Right atrium auricular region (tissue), 2 donors: ENCODE measurements around the gene ACVR1B. TPM values are rescaled to one million over a fixed set of nuclear protein-coding genes. Genes with fewer than 3 reads are reported as not detected.
A peak's percentile ranks its signal among the peaks of the same experiment; 100 is the strongest.

ENCODE experiments used
- DNase-seq: peaks from one replicate; pipeline ENCODE4 v3.0.0-alpha.2; 2019; ENCODE audit warnings: low spot score
- H3K27ac ChIP-seq, 2 donors: fragments of 200-600 bp; sonication (generic); 1 replicate in 1 of 2; 2 replicates in 1 of 2; pipeline ENCODE4 v1.5.1; 2016 to 2019
- H3K27me3 ChIP-seq, 2 donors: fragments of 200-600 bp; sonication (generic); one replicate each; pipeline versions ENCODE4 v1.5.1 to v1.6.0; 2017 to 2019
- H3K36me3 ChIP-seq: fragments of 200-600 bp; sonication (generic); one replicate; pipeline ENCODE4 v1.5.1; 2016
- H3K4me1 ChIP-seq, 2 donors: fragments of 200-600 bp; sonication (generic); one replicate each; pipeline versions ENCODE4 v1.5.1 to v1.6.0; 2017 to 2019
- H3K4me3 ChIP-seq, 2 donors: fragments of 200-600 bp; sonication (generic); 1 replicate in 1 of 2; 2 replicates in 1 of 2; pipeline ENCODE4 v1.5.1; 2017 to 2019; ENCODE audit warnings: mild to moderate bottlenecking in 1 of 2, moderate library complexity in 1 of 2
- H3K9me3 ChIP-seq, 2 donors: fragments of 200-600 bp; sonication (generic); one replicate each; pipeline ENCODE4 v1.5.1; 2019
- total RNA-seq, 2 donors: library from RNA; depleted of rRNA; stranded (reverse); fragments of >200 nt; gene quantifications; one replicate each; pipeline ENCODE4 v1.1.0, GENCODE V29; 2016
- TF ChIP-seq, protein P1 (sequence below), 2 donors: fragments of 200-600 bp; sonication (generic); IDR thresholded peaks; one replicate each; pipeline ENCODE4 v1.5.1; 2019; ENCODE audit warnings: antibody characterized with exemption in 2 of 2

The ACVR1B gene
- total RNA-seq, 2 donors from 2014 or later: 8.2 to 12.5 TPM

GRCh38 chr12:52015532-52016041 is 64.1 kb downstream of the ACVR1B start:
- peaks cover 0 to 13% of the 10 kb centered on the region in 2 donors for H3K4me1 ChIP-seq
- peaks cover 25% of the 10 kb centered on the region for H3K36me3 ChIP-seq
- no peak overlapping the region for H3K27ac ChIP-seq
- TF ChIP-seq, protein P1, sequence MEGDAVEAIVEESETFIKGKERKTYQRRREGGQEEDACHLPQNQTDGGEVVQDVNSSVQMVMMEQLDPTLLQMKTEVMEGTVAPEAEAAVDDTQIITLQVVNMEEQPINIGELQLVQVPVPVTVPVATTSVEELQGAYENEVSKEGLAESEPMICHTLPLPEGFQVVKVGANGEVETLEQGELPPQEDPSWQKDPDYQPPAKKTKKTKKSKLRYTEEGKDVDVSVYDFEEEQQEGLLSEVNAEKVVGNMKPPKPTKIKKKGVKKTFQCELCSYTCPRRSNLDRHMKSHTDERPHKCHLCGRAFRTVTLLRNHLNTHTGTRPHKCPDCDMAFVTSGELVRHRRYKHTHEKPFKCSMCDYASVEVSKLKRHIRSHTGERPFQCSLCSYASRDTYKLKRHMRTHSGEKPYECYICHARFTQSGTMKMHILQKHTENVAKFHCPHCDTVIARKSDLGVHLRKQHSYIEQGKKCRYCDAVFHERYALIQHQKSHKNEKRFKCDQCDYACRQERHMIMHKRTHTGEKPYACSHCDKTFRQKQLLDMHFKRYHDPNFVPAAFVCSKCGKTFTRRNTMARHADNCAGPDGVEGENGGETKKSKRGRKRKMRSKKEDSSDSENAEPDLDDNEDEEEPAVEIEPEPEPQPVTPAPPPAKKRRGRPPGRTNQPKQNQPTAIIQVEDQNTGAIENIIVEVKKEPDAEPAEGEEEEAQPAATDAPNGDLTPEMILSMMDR (IDR thresholded peaks at IDR 0.05): no peak
- no peak for DNase-seq
- H3K9me3 ChIP-seq: no peaks in the 10 kb centered on the region
- no peak overlapping the region for H3K4me3 ChIP-seq
- no peaks in the 10 kb centered on the region for H3K27me3 ChIP-seq

GRCh38 chr12:52018433-52019112 is 67.1 kb downstream of the ACVR1B start:
- TF ChIP-seq, protein P1 (IDR thresholded peaks at IDR 0.05): no peak
- Histone ChIP-seq H3K27ac (no peak overlapping the region), H3K27me3 (no peaks in the 10 kb centered on the region), H3K36me3 (peaks cover 9% of the 10 kb centered on the region), H3K4me3 (no peak overlapping the region), H3K9me3 (no peaks in the 10 kb centered on the region), H3K4me1 (peaks cover 0 to 16% of the 10 kb centered on the region in 2 donors)
- no peak for DNase-seq

GRCh38 chr12:52019113-52019770 is 67.7 kb downstream of the ACVR1B start:
- H3K27me3 ChIP-seq: no peaks in the 10 kb centered on the region
- no peak overlapping the region for H3K4me3 ChIP-seq
- H3K27ac ChIP-seq: no peak overlapping the region
- peaks cover 0 to 21% of the 10 kb centered on the region in 2 donors for H3K4me1 ChIP-seq
- H3K36me3 ChIP-seq: peaks cover 2% of the 10 kb centered on the region
- TF ChIP-seq, protein P1 (IDR thresholded peaks at IDR 0.05): no peak
- H3K9me3 ChIP-seq: no peaks in the 10 kb centered on the region
- no peak for DNase-seq

- TF ChIP-seq, protein P1 (IDR thresholded peaks at IDR 0.05): peak; percentile 50 to 80
Measured at GRCh38 chr12:52020539-52021336, 69.2 kb downstream of the ACVR1B start.

DNA sequence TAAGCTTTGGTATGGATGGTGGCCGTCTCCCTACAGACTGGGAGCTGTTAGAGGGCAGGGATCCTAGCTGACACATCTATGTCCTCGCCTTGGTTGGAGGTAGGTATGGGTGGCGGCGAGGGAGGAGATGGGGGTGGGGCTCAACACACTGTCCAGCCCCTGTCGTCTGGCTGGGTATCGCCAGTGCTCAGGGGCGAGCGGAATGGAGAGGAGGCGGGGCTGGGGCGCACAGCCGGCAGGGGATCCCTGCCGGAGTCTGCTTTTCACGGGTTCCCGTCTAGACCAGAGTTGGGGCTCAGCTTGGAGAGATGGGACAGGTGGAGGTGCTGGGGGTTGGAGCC is 71.3 kb downstream of the ACVR1B start:
- peak overlapping the region; percentile 47 to 58 for H3K4me3 ChIP-seq
- peaks cover 0 to 53% of the 10 kb centered on the region in 2 donors for H3K4me1 ChIP-seq
- no peaks in the 10 kb centered on the region for H3K27me3 ChIP-seq
- TF ChIP-seq, protein P1 (IDR thresholded peaks at IDR 0.05): no peak
- no peaks in the 10 kb centered on the region for H3K36me3 ChIP-seq
- peak overlapping the region; percentile 41 to 89 for H3K27ac ChIP-seq
- DNase-seq: no peak
- H3K9me3 ChIP-seq: no peaks in the 10 kb centered on the region

More at GRCh38 chr12:52020539-52021336, 69.2 kb downstream of the ACVR1B start:
- no peak for DNase-seq
- no peak overlapping the region for H3K27ac ChIP-seq
- H3K4me3 ChIP-seq: no peak overlapping the region
- no peaks in the 10 kb centered on the region for H3K36me3 ChIP-seq
- H3K27me3 ChIP-seq: no peaks in the 10 kb centered on the region
- H3K4me1 ChIP-seq: peaks cover 0 to 36% of the 10 kb centered on the region in 2 donors
- H3K9me3 ChIP-seq: no peaks in the 10 kb centered on the region
